GM12878 (cell line): ENCODE measurements around the gene ZCCHC8. TPM values are rescaled to one million over a fixed set of nuclear protein-coding genes. Genes with fewer than 3 reads are reported as not detected.

ENCODE experiments used
- BCL11A ChIP-seq: IDR thresholded peaks from 2 replicates; pipeline ENCODE4 v1.6.1; 2011; ENCODE audit warnings: low read depth, low read length
- BMI1 ChIP-seq: fragments of 450-650 bp; IDR thresholded peaks from 2 replicates; pipeline ENCODE4 v1.6.1; 2016; ENCODE audit warnings: mild to moderate bottlenecking, moderate library complexity, borderline replicate concordance
- E2F4 ChIP-seq: IDR thresholded peaks from 2 replicates; pipeline ENCODE4 v1.6.1; 2012; ENCODE audit warnings: low read depth, low read length, improper control_type of control experiment
- IRF5 ChIP-seq: fragments of 450-650 bp; IDR thresholded peaks from 2 replicates; pipeline ENCODE4 v1.6.1; 2017; ENCODE audit warnings: borderline replicate concordance
- JUNB ChIP-seq: IDR thresholded peaks from 2 replicates; pipeline ENCODE4 v1.6.1; 2016; ENCODE audit warnings: antibody characterized with exemption, mild to moderate bottlenecking
- MEF2A ChIP-seq: IDR thresholded peaks from 2 replicates; pipeline ENCODE4 v1.6.1; 2011; ENCODE audit warnings: low read depth, mild to moderate bottlenecking, low read length, moderate library complexity; ENCODE audit not compliant: insufficient read depth
- MYC ChIP-seq: IDR thresholded peaks from 2 replicates; pipeline ENCODE4 v1.6.1; 2011; ENCODE audit warnings: mild to moderate bottlenecking, low read length, moderate library complexity, inconsistent platforms; ENCODE audit not compliant: insufficient read depth, insufficient replicate concordance, insufficient read length, severe bottlenecking
- NR2C2 ChIP-seq: IDR thresholded peaks from 2 replicates; pipeline ENCODE4 v1.6.1; 2011; ENCODE audit warnings: borderline replicate concordance, low read depth; ENCODE audit not compliant: control insufficient read depth, insufficient read length
- PBX3 ChIP-seq: IDR thresholded peaks from 2 replicates; pipeline ENCODE4 v1.6.1; 2011; ENCODE audit warnings: mild to moderate bottlenecking, low read depth, low read length, moderate library complexity; ENCODE audit not compliant: insufficient replicate concordance
- RELB ChIP-seq: fragments of 450-650 bp; IDR thresholded peaks from 2 replicates; pipeline ENCODE4 v1.6.1; 2017; ENCODE audit warnings: low read depth, mild to moderate bottlenecking, moderate library complexity
- RFX5 ChIP-seq: IDR thresholded peaks from 2 replicates; pipeline ENCODE4 v1.6.1; 2011; ENCODE audit warnings: low read depth, low read length, improper control_type of control experiment
- SKIL ChIP-seq: fragments of 450-650 bp; IDR thresholded peaks from 2 replicates; pipeline ENCODE4 v1.6.1; 2017; ENCODE audit warnings: mild to moderate bottlenecking, low read depth, inconsistent platforms; ENCODE audit not compliant: poor library complexity, severe bottlenecking
- SPI1 ChIP-seq: IDR thresholded peaks from 2 replicates; pipeline ENCODE4 v1.6.1; 2011; ENCODE audit warnings: low read depth, mild to moderate bottlenecking, low read length, moderate library complexity, borderline replicate concordance; ENCODE audit not compliant: insufficient read depth
- STAT1 ChIP-seq: fragments of 450-650 bp; conservative IDR thresholded peaks from 2 replicates; pipeline ENCODE4 v1.6.1; 2014; ENCODE audit warnings: antibody characterized with exemption, mild to moderate bottlenecking
- TCF12 ChIP-seq: IDR thresholded peaks from 2 replicates; pipeline ENCODE4 v1.6.1; 2011; ENCODE audit warnings: low read depth, mild to moderate bottlenecking, low read length
- ZNF217 ChIP-seq: fragments of 450-650 bp; IDR thresholded peaks from 2 replicates; pipeline ENCODE4 v1.6.1; 2017; ENCODE audit warnings: antibody characterized with exemption, mild to moderate bottlenecking
- ZNF24 ChIP-seq: fragments of 450-650 bp; IDR thresholded peaks from 2 replicates; pipeline ENCODE4 v1.6.1; 2017; ENCODE audit warnings: antibody characterized with exemption, mild to moderate bottlenecking
- ZNF687 ChIP-seq: fragments of 450-650 bp; IDR thresholded peaks from 2 replicates; pipeline ENCODE4 v1.6.1; 2017; ENCODE audit warnings: mild to moderate bottlenecking, moderate library complexity
- ZSCAN29 ChIP-seq: fragments of 450-650 bp; IDR thresholded peaks from 2 replicates; pipeline ENCODE4 v1.6.1; 2017; ENCODE audit warnings: mild to moderate bottlenecking, moderate library complexity
- polyA plus RNA-seq, 11 experiments: library from polyadenylated mRNA; depleted of rRNA in 4 of 11; unstranded in 6 of 11; stranded (reverse) in 5 of 11; fragments of >200 nt; fragmentation: Nextera tagmentation in 4 of 11; fragmentation: Illumina TruSeq in 1 of 11; extraction: Ambion mirVana in 4 of 11; extraction: Trizol in 1 of 11; gene quantifications; 1 replicate in 1 of 11; 2 replicates in 10 of 11; pipeline versions ENCODE4 v1.2.1 to v1.2.3, GENCODE V29; 2011 to 2016; ENCODE audit warnings: inconsistent platforms in 2 of 11, missing spikeins in 2 of 11, low read depth in 1 of 11
- total RNA-seq, 4 experiments: library from RNA; depleted of rRNA in 3 of 4; stranded (reverse); fragments of >200 nt in 3 of 4; fragmentation: Illumina TruSeq in 1 of 4; extraction: Trizol in 1 of 4; gene quantifications; 2 replicates each; pipeline versions ENCODE4 v1.2.1 to v1.2.3, GENCODE V29; 2013 to 2021

The ZCCHC8 gene
- total and polyA plus RNA-seq, 10 of the 15 experiments (the other 5 are each of a cell fraction or from before 2014, with no cell fraction given), result 8.8 to 34.8 (median 21.7) TPM

GRCh38 chr12:122528992-122529391 lies 28.3 kb upstream of the ZCCHC8 start (continued):
- TF ChIP-seq ZNF687 (no peak), PBX3 (no peak), IRF5 (no peak), ZNF24 (no peak), TCF12 (no peak), ZSCAN29 (no peak), JUNB (peak; percentile 93), RFX5 (no peak), RELB (peak; percentile 45; the same call in 1 of the 2 replicates), STAT1 (no peak), MEF2A (0 out of 2 replicates have a peak, but pooled peaks have one; percentile 31), ZNF217 (peak; percentile 61; the same call in 1 of the 2 replicates), BCL11A (no peak), NR2C2 (no peak), SKIL (peak; percentile 65), BMI1 (no peak), MYC (no peak), SPI1 (peak; percentile 78), E2F4 (no peak)
